ENCODE data around the gene KRTAP22-2.

KRTAP22-2 gene

DNA sequence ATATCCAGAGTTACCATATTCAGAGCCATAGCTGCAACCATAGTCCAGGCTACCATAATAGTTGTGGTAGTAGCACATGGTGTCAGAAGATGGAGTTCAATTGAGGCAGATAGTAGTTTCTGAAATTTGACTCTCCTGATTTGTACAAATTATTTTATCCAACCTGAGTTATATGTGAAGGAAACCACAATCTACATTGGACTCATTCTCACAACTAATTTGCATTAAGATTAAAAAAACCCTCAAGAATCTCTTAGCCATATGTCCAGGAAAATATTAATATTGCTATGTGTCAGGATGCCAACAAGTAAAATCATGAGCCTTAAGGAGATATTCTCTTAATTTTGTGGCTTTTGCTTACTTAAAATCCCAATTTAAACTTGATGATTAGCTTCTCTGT is at the start of gene KRTAP22-2:
KRTAP22-2 (minus strand) TSS at position 101 of the 400 bp plus-strand sequence.
- no peak for DNase-seq (ENCODE audit: low read depth in 3 of 3)

DNA sequence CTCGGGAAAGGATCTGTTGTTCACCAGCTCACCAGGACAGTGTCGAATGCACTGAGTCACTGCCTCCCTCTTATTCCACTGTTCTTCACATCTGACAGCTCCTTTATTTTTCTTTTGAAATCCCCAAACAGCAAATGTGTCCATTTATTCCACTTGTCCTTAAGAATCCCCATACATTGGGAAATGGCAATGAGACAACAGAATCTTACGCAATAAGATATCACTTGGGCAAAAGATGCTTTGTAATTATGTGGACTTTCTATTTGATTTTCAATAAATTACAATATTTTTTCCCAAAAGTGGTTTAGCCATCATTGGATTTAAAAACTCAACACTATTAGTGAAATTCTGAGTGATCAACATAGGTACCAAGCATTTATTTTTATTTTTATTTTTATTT is 48.5 kb upstream of the KRTAP22-2 start:
- DNase-seq (ENCODE audit: low read depth in 3 of 3), result no peak

DNA sequence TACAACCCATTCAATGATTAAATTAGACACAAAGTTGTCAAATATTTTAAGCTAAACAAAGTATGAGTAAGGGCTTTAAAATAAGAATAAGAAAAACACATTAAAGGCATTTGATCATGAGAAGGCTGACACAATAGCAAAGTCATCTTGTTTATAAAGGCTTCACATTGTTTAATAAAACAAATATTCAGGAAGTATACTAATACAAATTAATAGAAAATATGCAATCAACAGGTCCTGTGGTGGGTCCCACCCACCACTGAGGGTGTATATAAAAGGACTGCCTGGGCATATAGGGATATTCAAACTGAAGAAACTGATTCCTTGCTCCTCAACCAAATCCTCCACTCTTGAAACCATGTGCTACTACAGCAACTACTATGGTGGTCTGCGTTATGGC is 44.7 kb upstream of the KRTAP22-2 start, which contains the start of gene KRTAP20-2:
KRTAP20-2 (plus strand) TSS at position 301 of the 400 bp plus-strand sequence; CDS start at position 359, 58 bp downstream.
- no peak for DNase-seq (ENCODE audit: low read depth in 3 of 3)

DNA sequence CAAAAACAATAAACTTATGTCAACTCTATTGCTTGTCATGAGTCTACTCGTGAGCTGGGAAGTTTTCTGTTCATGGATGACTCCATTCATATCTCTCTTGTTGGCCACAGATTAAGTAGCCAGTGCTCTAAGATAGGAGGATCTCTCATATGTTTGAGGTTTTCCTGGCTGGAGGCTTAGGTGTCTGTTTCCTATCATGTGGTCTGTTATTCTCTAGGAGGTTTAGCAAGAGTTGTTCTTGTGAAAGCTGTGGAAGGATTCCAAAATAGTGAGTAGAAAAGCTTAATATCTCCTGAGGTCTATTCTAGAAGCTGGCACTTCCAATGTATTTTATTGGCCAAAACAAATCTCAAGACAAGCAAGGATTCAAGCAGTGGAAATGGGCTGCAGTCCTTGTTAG is 39.0 kb upstream of the KRTAP22-2 start:
- no peak for DNase-seq (ENCODE audit: low read depth in 3 of 3)

DNA sequence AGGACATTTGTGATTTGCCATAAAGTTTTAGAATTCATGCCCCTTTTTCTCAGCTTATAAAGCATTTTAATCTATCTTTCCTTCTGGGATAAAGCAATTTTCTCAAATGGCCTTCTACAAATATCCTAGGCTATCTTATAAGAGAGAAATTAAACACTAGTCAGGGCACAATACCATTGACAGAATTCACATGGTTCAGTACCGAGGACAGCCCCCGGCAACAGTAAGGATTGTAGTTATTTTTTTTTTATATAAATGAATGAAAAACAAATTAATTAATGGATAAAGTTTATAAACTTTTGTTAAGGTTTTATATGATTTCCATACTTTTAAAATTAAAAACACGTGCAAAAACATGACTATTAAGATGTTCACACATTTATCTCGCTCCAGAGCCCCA is 37.9 kb upstream of the KRTAP22-2 start:
- DNase-seq (ENCODE audit: low read depth in 3 of 3), result no peak

DNA sequence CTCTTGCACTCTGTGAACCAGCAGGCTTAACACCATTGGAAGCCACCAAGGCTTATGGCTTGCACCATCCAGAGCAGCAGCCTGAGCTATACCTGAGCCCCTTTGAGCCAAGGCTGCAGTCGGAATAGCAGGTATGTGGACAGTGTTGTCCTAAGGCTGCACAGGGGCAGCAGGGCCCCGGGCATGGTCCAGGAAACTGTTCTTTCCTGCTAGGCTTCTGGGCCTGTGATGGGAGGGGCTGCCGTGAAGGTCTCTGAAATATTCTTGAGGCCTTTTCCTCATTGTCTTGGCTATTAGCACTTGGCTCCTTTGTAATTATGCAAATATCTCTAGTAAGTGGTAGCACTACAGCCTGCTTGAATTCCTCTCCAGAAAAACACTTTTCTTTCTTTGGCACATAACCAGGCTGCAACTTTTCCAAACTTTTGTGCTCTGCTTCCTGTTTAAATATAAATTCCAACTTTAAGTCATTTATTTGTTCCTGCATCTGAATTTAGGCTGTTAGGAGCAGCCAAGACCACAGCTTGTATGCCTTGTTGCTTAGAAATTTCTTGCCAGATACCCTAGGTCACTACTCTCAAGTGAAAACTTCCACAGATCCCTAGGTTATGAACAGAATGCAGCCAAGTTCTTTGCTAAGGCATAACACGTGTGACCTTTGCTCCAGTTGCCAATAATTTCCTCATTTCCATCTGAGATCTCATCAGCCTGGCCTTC is 35.4 kb upstream of the KRTAP22-2 start:
- no peak for DNase-seq (ENCODE audit: low read depth in 3 of 3)

DNA sequence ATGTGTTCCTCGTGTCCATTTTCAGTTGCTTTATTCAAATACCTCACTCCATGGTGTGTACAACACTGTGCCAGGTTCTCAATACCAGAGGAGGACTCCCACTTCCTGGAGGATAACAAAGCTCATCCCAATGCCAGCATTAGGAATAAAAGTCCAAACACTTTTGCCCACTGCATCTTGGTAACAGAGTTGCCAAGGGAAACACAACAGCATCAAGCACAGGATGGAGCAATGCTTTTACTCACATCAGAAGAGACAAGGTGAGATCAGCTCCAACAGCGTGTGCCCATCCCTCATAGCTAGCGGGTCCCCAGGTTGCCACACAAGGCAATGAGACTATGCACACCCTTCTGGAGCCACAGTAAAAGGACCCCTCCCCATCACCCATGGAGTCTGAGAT is 33.2 kb upstream of the KRTAP22-2 start:
- no peak for DNase-seq (ENCODE audit: low read depth in 3 of 3)

DNA sequence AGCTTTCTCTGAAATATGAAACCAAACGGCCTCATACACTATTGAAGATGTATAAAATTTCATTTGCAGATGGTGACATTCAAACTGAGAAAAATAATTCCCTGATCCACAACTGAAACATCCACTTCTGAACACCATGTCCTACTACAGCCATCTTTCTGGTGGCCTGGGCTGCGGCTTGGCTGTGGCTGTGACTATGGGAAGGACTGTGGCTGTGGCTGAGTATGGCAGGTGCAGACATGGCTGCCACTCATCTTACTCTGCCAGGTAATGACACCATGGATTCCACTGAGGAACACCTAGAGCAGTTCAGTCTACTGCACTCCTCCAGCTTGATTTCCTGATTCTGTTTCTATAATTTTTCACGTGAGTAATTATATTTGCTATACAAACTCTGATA is 30.3 kb upstream of the KRTAP22-2 start, which contains the start of gene KRTAP20-4:
KRTAP20-4 (plus strand) TSS at position 106 of the 400 bp plus-strand sequence.
- no peak for DNase-seq (ENCODE audit: low read depth in 3 of 3)

DNA sequence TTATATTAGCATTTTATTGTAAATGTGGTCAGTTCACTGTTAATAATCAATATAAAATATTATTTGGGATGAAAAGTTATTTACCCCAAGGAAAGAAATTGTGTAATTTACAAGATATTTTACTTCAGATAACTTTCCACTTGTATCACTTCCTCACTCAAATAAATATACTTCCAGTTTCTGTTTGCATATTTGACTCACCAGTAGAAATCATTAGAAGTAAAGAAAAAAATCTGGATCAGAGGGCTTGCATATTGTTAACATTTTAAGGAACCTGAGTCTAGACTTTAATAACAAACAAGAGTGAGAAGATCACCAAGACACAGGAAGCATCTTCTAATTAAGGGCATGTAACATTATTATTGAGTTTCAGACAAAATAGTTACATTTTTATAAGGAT is 29.9 kb upstream of the KRTAP22-2 start:
- no peak for DNase-seq (ENCODE audit: low read depth in 3 of 3)

DNA sequence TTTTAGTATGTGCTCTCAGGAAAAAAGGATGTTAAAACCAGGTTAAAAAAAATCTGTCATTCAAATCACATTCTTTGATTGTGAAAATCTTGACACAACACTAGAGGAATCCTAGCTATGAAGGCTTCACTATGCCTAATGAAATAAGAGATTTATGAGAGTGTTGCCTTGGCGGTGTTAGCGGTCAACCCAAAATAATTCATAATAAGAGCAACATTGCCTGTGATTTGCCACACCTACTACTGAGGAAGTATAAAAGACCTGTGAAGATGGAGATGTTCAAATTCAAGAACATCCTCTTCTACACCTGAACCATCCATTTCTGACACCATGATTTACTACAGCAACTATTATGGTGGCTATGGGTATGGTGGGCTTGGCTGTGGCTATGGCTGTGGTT is 25.9 kb upstream of the KRTAP22-2 start, which contains the start of gene KRTAP20-1:
KRTAP20-1 (plus strand) TSS at position 301 of the 400 bp plus-strand sequence; CDS start at position 331, 30 bp downstream.
- DNase-seq (ENCODE audit: low read depth in 3 of 3), result no peak

DNA sequence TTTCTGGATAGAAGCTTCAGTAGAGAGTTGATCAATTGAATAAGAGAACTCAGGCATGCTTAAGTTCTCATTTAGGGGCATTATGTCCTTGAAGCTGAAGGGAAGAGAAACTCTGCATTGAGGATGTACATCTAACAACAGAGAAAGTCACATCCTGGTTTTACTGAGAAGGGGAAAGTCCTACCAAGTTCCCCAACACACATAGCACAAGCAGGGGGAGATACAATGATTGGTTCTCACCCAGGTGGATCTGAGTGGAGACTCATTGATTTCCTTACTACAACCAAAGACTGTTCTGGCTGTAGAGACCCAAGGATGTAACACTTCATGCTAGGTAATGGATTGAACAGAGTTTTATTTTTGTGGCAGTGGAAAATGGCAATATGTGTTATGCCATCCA is 25.0 kb upstream of the KRTAP22-2 start:
- no peak for DNase-seq (ENCODE audit: low read depth in 3 of 3)

DNA sequence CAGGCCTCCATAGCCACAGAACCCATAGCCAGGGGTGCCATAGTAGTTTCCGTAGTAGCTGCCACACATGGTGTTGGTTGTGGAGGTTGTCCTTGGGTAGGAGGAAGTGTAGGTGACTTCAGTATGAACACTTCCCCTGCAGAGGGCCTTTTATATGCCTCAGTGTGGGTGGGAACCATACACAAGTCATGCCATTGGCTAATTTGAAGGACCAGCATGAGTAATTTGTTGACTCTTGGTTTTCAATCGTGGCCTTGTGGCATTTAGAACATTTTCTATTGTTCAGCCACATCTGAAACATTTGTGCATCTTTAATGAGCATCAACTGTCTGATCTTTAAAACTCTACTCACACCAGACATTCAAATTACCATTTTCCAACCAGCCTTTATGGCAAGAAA is 23.6 kb upstream of the KRTAP22-2 start, which contains the start of gene KRTAP6-1:
KRTAP6-1 (minus strand) TSS at position 95 of the 400 bp plus-strand sequence; CDS start at position 69, 26 bp downstream.
- DNase-seq (ENCODE audit: low read depth in 3 of 3), result no peak

DNA sequence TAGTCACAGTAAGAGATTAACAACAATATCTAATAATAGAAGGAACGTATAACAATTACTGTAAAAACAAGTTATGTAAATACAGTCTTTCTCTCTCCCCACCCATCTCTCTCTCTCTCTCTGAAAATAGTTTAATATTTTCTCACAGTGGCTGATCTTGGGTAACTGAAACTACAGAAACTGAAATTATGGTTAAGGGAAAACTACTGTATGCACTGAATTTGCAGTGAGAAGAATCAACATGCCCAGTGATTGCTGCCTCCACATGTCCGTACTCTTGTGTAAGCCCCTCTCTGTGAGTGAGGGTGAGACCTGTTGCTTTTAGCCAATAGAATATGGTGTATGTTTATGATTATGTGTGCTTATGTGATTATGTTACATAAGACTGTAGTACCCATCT is 21.9 kb upstream of the KRTAP22-2 start:
- DNase-seq (ENCODE audit: low read depth in 3 of 3), result no peak

DNA sequence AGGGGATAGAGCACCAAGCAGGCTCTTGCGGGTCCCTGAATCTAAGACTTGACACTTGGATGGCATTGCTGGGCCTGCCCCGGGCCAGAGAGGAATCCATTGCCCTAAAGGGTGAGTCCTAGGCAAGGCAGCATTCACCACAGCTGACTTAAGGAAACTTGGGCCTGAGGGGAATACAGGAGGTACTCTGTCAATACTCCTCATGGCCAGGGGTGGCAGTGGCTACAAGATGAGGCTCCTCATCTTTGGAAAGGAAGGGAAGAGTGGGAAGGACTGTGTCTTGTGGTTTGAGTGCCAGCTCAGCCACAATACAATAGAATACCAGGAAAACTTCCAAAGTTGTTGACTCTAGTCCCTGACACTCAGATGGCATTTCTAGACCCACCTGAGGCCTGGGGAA is 15.8 kb upstream of the KRTAP22-2 start:
- DNase-seq (ENCODE audit: low read depth in 3 of 3), result no peak

DNA sequence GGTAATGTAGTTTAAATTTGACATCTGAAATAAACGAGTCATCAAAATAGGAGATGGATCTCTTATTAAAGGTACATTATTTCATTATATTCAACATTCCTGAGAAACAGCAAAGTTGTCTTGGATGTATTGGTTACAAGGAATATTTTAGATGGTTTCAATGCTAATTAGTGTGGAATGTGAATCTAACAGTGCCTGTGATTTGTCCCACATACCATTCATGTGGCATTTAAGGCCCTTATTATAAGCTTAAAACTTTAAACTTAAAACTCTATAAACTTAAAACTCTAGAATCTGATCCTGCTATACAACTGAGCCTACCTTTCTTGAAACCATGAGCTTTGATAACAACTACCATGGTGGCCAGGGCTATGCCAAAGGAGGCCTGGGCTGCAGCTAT is 10.6 kb upstream of the KRTAP22-2 start, which contains the start of gene KRTAP22-1:
KRTAP22-1 (plus strand) TSS at position 301 of the 400 bp plus-strand sequence.
- no peak for DNase-seq (ENCODE audit: low read depth in 3 of 3)

DNA sequence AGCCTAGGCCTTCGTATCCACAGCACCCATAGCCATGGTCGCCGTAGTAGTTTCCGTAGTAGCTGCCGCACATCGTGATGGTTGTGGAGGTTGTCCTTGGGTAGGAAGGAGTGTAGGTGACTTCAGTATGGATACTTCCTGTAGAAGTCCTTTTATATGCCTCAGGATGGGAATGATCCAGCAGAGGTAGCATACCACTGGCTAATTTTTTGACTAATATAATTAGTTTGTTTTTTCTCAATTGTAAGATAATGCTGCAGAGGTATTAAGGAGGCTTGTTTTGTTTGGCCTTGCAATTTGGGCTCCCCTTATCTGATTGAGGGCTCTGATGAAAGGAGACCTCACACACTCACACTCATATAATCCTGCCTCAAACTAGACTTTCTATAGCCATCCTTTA is 8.6 kb upstream of the KRTAP22-2 start, which contains the start of gene KRTAP6-2:
KRTAP6-2 (minus strand) TSS at position 101 of the 400 bp plus-strand sequence; CDS start at position 73, 28 bp downstream.
- no peak for DNase-seq (ENCODE audit: low read depth in 3 of 3)

DNA sequence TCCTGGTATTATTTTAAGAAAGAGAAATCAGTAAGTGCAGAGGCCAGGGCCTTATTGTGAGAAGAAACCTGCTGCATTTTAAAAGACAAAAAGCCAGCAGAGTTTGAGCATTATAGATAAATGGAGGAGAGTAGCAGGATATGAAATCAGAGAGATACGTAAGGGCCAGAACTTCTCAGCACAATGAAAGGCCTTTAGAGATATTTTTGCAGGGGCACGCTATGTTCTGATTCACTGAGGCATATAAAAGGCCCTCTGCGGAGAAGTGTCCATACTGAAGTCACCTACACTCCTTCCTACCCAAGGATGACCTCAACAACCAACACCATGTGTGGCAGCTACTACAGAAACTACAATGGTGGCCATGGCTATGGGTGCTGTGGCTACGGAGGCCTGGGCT is 1.9 kb upstream of the KRTAP22-2 start, which contains the start of gene KRTAP6-3:
KRTAP6-3 (plus strand) TSS at position 301 of the 400 bp plus-strand sequence; CDS start at position 307, 6 bp downstream.
- DNase-seq (ENCODE audit: low read depth in 3 of 3), result no peak

DNA sequence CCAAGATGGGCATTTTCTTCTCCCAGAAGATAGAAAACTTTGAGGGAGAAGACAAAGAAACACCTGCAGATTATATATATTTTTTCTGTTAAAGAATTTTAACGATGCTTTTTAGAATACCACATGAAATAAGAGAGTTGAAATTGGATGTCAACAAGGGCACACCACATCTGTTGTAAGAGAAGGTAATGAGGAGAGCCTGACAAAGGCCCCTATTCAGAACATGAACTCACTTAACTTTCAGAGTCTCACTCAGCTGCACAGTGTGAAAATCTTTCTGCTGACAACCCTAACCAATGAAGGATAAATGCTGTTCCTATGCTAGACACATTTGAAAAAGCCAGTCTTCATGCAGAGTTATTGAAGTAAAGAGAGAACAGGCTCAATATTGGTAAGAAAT is 7.3 kb downstream of the KRTAP22-2 start:
- DNase-seq (ENCODE audit: low read depth in 3 of 3), result no peak

DNA sequence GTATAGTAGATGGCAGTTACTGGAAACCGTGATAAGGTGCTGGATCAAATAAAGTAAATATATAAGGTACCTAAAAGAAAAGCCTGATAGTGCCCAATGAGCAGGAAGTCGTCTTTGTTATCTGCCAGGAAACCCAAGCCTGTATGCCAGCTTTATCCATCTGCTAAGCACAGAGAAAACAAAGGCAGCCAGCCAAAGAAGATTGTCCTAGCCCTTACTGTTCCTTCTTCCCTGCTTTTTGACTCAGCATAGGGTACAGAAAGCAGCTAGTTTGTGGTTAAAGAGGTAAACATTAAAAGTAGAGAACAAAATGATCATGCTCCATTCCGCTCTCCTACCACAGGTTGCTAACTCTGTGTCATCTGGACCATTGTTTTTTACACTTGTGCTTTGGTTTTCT is 10.1 kb downstream of the KRTAP22-2 start:
- no peak for DNase-seq (ENCODE audit: low read depth in 3 of 3)

DNA sequence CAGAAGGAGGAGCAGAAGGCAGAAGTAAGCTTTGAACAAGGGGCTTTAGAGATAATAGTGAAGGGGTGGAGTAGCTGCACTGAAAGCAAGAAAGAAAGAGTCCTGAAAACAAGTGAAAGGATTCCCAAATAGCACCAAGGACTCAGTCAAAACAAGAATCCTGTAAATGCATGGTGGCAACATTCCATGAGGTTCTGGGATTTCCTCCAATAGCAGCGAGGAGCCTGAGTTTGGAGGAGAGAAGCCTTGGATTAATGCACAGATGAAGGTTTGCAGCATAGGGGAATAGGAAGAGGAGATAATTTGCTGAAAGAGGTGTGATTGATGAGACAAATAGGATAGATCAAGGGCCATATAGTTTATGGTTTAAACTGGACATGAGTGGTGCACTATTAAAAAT is 10.9 kb downstream of the KRTAP22-2 start:
- no peak for DNase-seq (ENCODE audit: low read depth in 3 of 3)

DNA sequence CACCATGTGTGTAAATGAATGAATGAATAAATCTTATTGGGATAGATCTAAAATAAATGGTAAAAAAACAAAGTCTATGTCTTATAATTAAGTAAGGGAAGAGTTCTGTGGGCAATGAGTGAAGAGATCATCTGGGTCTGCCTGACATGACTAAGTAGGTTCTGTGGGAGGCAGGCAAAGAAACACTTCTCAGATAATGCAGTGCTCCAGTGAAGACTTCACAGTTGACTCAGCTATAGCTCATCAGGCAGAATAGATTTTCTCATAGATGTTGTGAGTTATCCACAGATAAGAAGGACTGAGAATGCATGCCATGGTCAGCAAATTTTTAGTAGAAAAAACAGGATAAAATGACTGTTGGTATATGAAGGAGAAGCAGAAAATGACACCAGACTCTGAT is 12.4 kb downstream of the KRTAP22-2 start:
- no peak for DNase-seq (ENCODE audit: low read depth in 3 of 3)

DNA sequence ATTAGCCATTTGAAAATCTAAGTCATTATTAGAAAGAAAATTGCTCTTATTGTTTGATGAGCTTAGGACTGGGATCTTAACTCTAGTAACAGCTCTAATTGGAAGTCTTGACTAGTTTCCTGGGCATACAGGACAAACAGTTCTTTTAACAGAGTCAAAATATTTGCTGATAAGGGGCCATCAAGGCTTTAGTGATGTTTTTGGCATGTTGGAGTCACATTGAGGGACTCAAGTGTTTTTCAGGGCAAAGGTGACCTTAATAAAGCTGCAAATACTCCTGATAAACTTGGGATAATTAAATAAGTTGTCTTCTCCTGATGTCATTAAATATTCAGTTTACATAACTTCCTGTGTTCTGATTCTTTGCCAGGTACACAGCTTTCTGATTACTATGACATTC is 22.6 kb downstream of the KRTAP22-2 start:
- no peak for DNase-seq (ENCODE audit: low read depth in 3 of 3)

DNA sequence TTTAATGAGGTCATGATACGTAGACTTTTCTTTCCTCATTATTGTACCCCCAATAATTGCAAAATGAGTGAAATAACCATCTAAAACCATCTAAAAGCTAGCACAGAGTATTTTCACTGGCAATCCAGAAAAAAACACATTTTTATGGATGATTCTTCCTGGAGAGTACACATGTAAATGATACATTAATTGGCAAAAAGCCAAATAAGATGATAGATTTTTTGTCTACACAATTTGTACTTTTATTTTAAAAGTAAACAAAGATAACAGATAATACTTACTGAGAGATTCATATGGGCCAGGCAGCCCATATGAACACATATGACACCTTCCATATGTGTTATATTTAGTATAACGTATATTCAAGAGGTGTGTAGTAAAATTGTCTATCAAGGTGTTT is 26.6 kb downstream of the KRTAP22-2 start:
- no peak for DNase-seq (ENCODE audit: low read depth in 3 of 3)

Data from stimulated activated CD4-positive, alpha-beta T cell treated with anti-CD3 and anti-CD28 coated beads, TNF-alpha, amount 100 ng/mL, for 4 hours (primary cell).